Stimulated activated CD8-positive, alpha-beta memory T cell treated with anti-CD3 and anti-CD28 coated beads, Interleukin-12 subunit alpha, Interleukin-12 subunit beta, amount 100 ng/mL, for 4 hours (primary cell): ENCODE results near the gene ZNF141.
"Not testable (repeated sequence)": the region's sequence is repeated elsewhere in the genome, so short reads cannot be mapped to it uniquely, and the experiment has no call there.

Experiments
- DNase-seq: peaks from one replicate; pipeline ENCODE4 v3.0.0-alpha.2; 2020; ENCODE audit warnings: low read depth

ZNF141 gene

DNA sequence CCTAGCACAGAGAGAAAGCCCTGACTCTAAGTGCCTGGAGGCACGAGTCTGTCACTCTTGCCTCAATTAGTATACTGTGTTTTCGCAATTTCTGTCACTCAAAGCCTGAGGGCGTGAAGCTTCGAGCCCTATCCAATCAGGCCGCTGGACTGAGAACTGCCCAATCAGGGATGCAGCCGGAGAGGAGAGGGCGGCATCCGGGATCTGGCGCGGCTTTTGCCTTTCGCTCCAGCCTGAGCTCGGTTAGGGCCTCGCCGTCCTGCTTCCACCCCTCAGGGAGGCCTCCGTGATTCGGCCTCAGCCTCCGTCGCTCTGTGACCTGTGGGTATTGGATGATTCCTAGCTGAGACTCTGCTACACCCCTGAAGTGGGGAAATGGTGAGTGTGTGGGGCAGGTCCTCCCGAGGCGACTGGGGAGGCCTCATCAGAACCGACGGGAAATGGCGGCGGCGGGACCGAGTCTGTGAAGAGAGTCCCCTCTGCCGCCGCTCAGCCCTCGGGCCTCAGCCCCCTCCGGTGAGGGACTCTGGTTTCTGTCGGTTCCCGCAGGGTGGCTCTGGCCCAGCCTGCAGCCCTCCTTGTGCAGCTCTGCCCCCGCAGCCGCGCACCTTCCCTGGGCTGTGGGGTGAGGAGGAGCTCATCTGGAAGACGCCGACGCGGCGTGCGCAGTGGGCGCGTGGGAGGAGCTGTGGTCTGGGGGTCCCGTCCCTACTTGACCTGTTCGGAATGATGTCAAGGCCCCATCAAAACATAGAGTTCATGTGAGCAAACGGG lies 48.5 kb downstream of the ZNF141 start:
- DNase-seq, result no peak

DNA sequence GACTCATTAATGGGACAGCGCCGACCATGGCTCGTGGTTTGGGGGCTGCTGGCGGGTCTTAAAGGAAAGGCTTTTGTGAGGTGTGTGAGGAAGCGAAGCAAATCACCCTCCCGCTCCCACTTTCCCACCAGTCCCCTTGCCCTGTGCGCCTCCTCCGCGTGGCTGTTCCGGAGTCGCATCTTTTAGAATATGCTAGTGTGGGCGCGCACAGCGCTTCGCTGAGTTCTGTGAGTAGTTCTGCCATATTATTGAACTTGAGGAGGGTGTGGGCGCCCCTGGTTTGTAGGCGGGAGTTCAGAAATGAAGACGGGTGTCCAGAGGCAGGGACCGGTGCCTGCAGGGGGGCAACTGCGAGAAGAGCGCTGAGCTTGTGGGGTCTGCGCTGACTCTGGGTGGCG lies 49.1 kb downstream of the ZNF141 start:
- DNase-seq, result no peak

DNA sequence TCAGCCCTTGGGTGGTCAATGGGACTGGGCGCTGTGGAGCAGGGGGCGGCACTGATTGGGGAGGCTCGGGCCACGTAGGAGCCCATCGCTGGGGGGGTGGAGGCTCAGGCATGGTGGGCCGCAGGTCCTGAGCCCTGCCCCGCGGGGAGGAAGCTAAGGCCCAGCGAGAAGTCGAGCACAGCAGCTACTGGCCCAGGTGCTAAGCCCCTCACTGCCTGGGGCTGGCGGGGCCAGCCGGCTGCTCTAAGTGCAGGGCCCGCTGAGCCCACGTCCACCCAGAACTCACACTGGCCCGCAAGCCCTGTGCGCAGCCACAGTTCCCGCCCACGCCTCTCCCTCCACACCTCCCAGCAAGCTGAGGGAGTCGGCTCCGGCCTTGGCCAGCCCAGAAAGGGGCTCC lies 66.4 kb downstream of the ZNF141 start:
- DNase-seq, result no peak

DNA sequence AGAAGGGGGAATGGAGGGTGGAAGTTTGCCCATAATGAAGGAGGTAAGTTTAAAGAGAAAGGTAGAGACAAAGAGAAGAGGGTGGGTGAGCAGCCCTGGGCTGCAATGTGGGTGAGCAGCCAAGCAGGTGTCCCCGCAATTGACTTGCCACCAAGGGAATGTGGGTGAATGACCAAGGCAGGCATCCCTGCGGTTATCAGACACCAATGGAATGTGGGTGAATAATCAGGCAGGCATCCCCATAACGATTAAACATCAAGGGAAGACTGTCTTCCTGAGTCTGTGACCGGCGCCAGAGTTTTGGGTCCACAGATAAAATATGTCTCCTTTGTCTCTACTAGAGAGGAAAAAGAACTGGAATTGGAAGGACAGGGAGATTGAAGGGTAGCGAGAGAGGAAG lies 70.7 kb downstream of the ZNF141 start:
- DNase-seq, result not testable (repeated sequence)

DNA sequence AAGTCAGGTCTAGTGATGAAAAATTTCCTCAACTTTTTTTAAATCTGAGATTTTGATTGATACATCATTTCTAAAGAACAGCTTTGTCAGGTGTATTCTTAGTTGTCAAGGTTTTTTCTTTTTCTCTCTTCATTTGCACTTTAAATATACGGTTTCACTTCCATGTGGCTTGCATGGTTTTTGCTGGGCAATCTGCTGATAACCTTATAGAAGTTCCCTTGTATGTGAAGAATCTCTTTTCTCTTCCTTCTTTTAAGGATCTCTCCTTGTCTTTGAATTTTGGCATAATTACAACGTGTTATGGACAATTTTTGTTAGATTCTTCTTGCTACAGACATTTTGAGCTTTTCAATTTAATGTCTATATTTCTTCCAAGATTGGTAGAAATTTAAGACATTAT lies 85.0 kb downstream of the ZNF141 start:
- DNase-seq, result no peak
